ENCODE results near the gene CASP3. TPM values are rescaled to one million over a fixed set of nuclear protein-coding genes. Genes with fewer than 3 reads are reported as not detected.
A peak's percentile ranks its signal among the peaks of the same experiment; 100 is the strongest.
"Not testable (repeated sequence)": the region's sequence is repeated elsewhere in the genome, so short reads cannot be mapped to it uniquely, and the experiment has no call there.

The CASP3 gene
- total RNA-seq, 2 experiments from 2014 or later, result 27.5 to 27.9 TPM

DNA sequence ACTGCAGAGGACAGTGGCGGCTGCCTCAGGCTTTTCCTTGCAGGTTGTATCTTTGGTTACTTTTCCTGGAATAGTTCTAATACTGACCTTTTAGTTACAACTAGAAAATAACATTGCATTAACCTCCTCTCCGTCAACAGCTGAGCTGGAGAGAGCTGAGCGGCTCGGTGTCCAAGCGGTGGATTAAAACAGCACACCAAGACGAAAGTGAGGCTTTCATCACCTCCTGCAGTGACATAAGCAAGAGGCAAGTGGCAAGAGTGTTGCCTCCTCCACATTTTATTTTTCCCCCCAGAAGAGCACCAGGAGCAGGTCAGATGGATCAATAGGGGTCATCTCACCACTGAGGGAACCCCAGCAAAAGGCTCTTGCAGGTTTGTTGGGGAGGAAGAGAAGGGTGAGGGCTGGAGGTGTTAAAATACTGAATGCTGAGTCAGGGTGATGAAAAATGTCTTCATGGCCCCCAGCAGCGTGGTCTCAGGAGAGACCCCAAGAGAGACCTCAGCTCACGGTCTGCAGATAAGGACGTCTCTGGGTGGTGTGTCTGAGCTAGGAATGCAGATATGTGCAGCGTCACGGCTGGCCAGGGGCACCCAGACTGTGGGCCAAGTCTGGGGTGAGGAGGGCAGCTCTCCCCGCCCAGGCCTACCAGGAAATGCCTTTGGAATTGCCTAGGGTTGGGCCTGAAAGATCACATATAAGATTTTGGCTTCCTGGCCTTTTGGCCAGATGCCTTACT, 50.3 kb downstream of the CASP3 start:
- CTCF ChIA-PET, result no interaction called here
- Mint-ChIP-seq H3K9me3 (peaks cover 7% of the 10 kb centered on the region), H3K36me3 (ENCODE audit: low read depth) (peaks cover 2% of the 10 kb centered on the region), H3K27ac (no peak overlapping the region), H3K27me3 (ENCODE audit: low read depth) (no peaks in the 10 kb centered on the region), H3K4me1 (ENCODE audit: low read depth) (peaks cover 13% of the 10 kb centered on the region), H3K4me3 (no peak overlapping the region)
- intact Hi-C loops (cut with micrococcal nuclease), result no loop called here
- no peak for DNase-seq

- Mint-ChIP-seq H3K36me3 (ENCODE audit: low read depth) (no peaks in the 10 kb centered on the region), H3K27ac (peak overlapping the region; percentile 30), H3K4me1 (ENCODE audit: low read depth) (peaks cover 13% of the 10 kb centered on the region), H3K27me3 (ENCODE audit: low read depth) (no peaks in the 10 kb centered on the region), H3K4me3 (no peak overlapping the region), H3K9me3 (no peaks in the 10 kb centered on the region)
- intact Hi-C loops (cut with micrococcal nuclease), result no loop called here
- CTCF ChIA-PET, result interaction anchor here (0.7 kb wide), 2 partner anchors 12 to 29 kb away, joined by 4 to 5 read pairs; no protein-coding TSS in a partner anchor
- DNase-seq, result no peak
Observed at GRCh38 chr4:184596617-184597185, 52.5 kb downstream of the CASP3 start.

GRCh38 chr4:184596044-184596616, 53.1 kb downstream of the CASP3 start:
- no peak for DNase-seq
- Mint-ChIP-seq H3K4me1 (ENCODE audit: low read depth) (peaks cover 10% of the 10 kb centered on the region), H3K4me3 (no peak overlapping the region), H3K36me3 (ENCODE audit: low read depth) (no peaks in the 10 kb centered on the region), H3K27ac (no peak overlapping the region), H3K27me3 (ENCODE audit: low read depth) (no peaks in the 10 kb centered on the region), H3K9me3 (no peaks in the 10 kb centered on the region)
- CTCF ChIA-PET, result interaction anchor here (0.7 kb wide), 1 partner anchor 11 kb away, joined by 5 read pairs; no protein-coding TSS in a partner anchor
- intact Hi-C loops (cut with micrococcal nuclease), result no loop called here

GRCh38 chr4:184595430-184595829, 53.8 kb downstream of the CASP3 start:
- peaks cover 3% of the 10 kb centered on the region for H3K4me1 Mint-ChIP-seq (ENCODE audit: low read depth)
- no peaks in the 10 kb centered on the region for H3K27me3 Mint-ChIP-seq (ENCODE audit: low read depth)
- CTCF ChIA-PET, result interaction anchor here (0.6 kb wide), 1 partner anchor 29 kb away, joined by 3 read pairs; no protein-coding TSS in a partner anchor

DNA sequence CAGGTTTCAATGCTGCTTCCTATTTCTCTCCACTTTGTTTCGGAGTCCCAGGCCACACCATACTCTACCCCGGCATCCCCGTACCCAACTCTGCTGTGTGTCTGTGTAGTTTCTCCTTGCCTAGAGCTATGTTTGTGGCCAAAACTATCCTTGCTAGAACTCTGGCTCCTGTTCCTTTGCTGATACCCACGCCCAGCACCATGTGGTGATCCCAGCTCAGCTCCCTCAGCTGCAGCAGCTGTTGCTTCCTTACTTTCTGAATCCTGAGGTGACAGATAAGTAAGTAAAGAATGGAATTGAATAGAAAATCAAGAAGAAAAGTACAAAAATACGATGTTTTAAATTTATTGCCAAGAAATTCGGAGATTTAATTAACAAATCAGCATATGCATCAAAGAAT, 55.8 kb downstream of the CASP3 start:
- intact Hi-C loops (cut with micrococcal nuclease), result no loop called here
- no peaks in the 10 kb centered on the region for H3K27me3 Mint-ChIP-seq (ENCODE audit: low read depth)
- no peaks in the 10 kb centered on the region for H3K4me1 Mint-ChIP-seq (ENCODE audit: low read depth)
- H3K27ac Mint-ChIP-seq, result no peak overlapping the region
- H3K4me3 Mint-ChIP-seq, result no peak overlapping the region
- H3K9me3 Mint-ChIP-seq, result no peaks in the 10 kb centered on the region
- DNase-seq, result no peak
- CTCF ChIA-PET, result interaction anchor here (1.4 kb wide), 1 partner anchor 7 kb away, joined by 3 read pairs; no protein-coding TSS in a partner anchor
- no peaks in the 10 kb centered on the region for H3K36me3 Mint-ChIP-seq (ENCODE audit: low read depth)

More at GRCh38 chr4:184595430-184595829, 53.8 kb downstream of the CASP3 start:
- Mint-ChIP-seq H3K9me3 (no peaks in the 10 kb centered on the region), H3K27ac (no peak overlapping the region), H3K4me3 (no peak overlapping the region), H3K36me3 (ENCODE audit: low read depth) (no peaks in the 10 kb centered on the region)
- intact Hi-C loops (cut with micrococcal nuclease), result no loop called here
- no peak for DNase-seq

DNA sequence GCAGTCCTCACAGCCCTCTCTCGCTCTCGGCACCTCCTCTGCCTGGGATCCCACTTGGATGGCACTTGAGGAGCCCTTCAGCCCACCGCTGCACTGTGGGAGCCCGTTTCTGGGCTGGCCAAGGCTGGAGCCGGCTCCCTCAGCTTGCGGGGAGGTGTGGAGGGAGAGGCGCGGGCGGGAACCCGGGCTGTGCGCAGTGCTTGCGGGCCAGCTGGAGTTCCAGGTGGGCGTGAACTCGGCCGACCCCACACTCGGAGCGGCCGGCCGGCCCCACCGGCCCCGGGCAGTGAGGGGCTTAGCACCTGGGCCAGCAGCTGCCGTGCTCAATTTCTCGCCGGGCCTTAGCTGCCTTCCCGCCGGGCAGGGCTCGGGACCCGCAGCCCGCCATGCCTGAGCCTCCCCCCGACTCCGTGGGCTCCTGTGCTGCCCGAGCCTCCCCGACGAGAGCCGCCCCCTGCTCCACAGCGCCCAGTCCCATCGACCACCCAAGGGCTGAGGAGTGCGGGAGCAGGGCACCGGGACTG, 57.4 kb downstream of the CASP3 start:
- CTCF ChIA-PET; intact Hi-C loops (cut with micrococcal nuclease); H3K27me3 Mint-ChIP-seq (ENCODE audit: low read depth); H3K36me3 Mint-ChIP-seq (ENCODE audit: low read depth); H3K27ac Mint-ChIP-seq; H3K9me3 Mint-ChIP-seq; DNase-seq; H3K4me1 Mint-ChIP-seq (ENCODE audit: low read depth); H3K4me3 Mint-ChIP-seq: not testable (repeated sequence)

- no peaks in the 10 kb centered on the region for H3K4me1 Mint-ChIP-seq (ENCODE audit: low read depth)
- H3K9me3 Mint-ChIP-seq, result no peaks in the 10 kb centered on the region
- no peaks in the 10 kb centered on the region for H3K27me3 Mint-ChIP-seq (ENCODE audit: low read depth)
- H3K36me3 Mint-ChIP-seq (ENCODE audit: low read depth), result no peaks in the 10 kb centered on the region
- CTCF ChIA-PET, result no interaction called here
- DNase-seq, result no peak
- H3K27ac Mint-ChIP-seq, result no peak overlapping the region
- intact Hi-C loops (cut with micrococcal nuclease), result no loop called here
- no peak overlapping the region for H3K4me3 Mint-ChIP-seq
Observed at GRCh38 chr4:184591070-184591677, 58.1 kb downstream of the CASP3 start.

- intact Hi-C loops (cut with micrococcal nuclease), result no loop called here
- H3K27me3 Mint-ChIP-seq (ENCODE audit: low read depth), result no peaks in the 10 kb centered on the region
- no peak overlapping the region for H3K27ac Mint-ChIP-seq
- no peaks in the 10 kb centered on the region for H3K9me3 Mint-ChIP-seq
- H3K4me3 Mint-ChIP-seq, result no peak overlapping the region
- no peaks in the 10 kb centered on the region for H3K36me3 Mint-ChIP-seq (ENCODE audit: low read depth)
- H3K4me1 Mint-ChIP-seq (ENCODE audit: low read depth), result peaks cover 2% of the 10 kb centered on the region
- no peak for DNase-seq
- CTCF ChIA-PET, result no interaction called here
Observed at GRCh38 chr4:184590196-184590595, 59.1 kb downstream of the CASP3 start.

DNA sequence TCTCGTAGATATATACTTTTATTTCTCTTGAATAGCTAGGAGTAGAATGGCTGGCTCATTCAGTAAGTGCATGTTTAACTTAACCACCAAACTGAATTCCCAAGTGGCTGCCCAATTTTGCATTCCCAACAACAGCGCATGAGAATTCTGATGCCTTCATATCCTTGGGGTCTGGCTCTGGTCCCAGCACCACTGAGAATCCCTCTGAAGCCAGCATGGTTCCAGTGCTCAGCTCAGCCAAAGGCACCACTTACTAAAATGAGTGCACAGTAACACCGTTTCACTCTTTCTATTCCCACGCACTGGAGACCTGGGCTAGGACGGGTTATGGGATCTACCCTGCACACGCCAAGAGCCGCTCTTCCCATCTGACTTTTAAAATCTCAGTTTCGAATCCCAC, 60.4 kb downstream of the CASP3 start:
- intact Hi-C loops (cut with micrococcal nuclease), result no loop called here
- H3K27ac Mint-ChIP-seq, result no peak overlapping the region
- CTCF ChIA-PET, result interaction anchor here (1.4 kb wide), 1 partner anchor 13 kb away, joined by 3 read pairs; no protein-coding TSS in a partner anchor

DNA sequence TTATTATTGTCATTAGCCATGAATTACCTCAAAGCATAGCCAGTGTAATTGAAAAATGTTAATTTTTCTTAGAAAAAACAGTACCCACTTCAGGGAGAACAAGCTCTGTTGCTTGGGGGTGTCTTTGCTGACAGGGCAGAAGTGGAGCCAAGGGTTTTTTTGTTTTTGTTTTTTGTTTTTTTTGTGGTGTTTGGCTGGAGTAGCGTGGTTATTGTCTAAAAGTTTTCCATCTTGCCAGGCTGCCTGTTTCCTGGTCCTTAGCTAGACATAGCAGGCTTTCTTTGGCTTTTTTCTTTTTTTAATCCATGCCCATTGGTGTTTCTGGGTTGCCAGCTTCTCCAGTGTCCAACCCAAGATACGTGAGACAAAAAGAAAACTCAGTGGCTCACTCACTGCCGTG, 61.5 kb downstream of the CASP3 start:
- no peak overlapping the region for H3K4me3 Mint-ChIP-seq
- CTCF ChIA-PET, result interaction anchor here (1.4 kb wide), 1 partner anchor 12 kb away, joined by 3 read pairs; no protein-coding TSS in a partner anchor
- no peaks in the 10 kb centered on the region for H3K36me3 Mint-ChIP-seq (ENCODE audit: low read depth)
- intact Hi-C loops (cut with micrococcal nuclease), result no loop called here
- peaks cover 25% of the 10 kb centered on the region for H3K4me1 Mint-ChIP-seq (ENCODE audit: low read depth)
- no peaks in the 10 kb centered on the region for H3K27me3 Mint-ChIP-seq (ENCODE audit: low read depth)
- no peak overlapping the region for H3K27ac Mint-ChIP-seq
- no peaks in the 10 kb centered on the region for H3K9me3 Mint-ChIP-seq
- DNase-seq, result no peak

More for the DNA sequence above, 60.4 kb downstream of the CASP3 start:
- Mint-ChIP-seq H3K36me3 (ENCODE audit: low read depth) (no peaks in the 10 kb centered on the region), H3K27me3 (ENCODE audit: low read depth) (no peaks in the 10 kb centered on the region), H3K4me3 (no peak overlapping the region), H3K9me3 (no peaks in the 10 kb centered on the region), H3K4me1 (ENCODE audit: low read depth) (peaks cover 15% of the 10 kb centered on the region)
- no peak for DNase-seq

DNA sequence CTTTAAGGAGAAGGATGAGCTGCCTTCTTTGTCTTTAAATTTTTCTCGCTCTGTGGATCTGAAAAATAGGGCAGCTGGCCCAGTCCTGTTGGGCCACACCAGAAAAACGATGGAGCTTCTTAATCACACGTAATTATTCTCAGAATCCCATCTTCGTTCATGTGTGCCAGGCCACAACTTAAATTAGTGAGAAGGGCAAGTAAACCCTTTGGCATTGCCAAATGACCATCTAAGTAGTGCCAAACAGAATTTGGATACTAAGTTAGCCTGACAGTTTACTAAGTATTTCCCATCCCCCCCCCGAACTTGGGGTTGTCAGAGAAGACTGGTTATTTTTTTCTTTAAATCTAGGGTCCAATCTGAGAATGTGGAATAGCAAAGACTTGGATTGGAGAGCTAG, 62.0 kb downstream of the CASP3 start:
- H3K9me3 Mint-ChIP-seq, result no peaks in the 10 kb centered on the region
- peaks cover 25% of the 10 kb centered on the region for H3K4me1 Mint-ChIP-seq (ENCODE audit: low read depth)
- no peak for DNase-seq
- CTCF ChIA-PET, result interaction anchor here (1.4 kb wide), 1 partner anchor 12 kb away, joined by 3 read pairs; no protein-coding TSS in a partner anchor
- H3K27ac Mint-ChIP-seq, result peak overlapping the region; percentile 9
- H3K27me3 Mint-ChIP-seq (ENCODE audit: low read depth), result no peaks in the 10 kb centered on the region
- intact Hi-C loops (cut with micrococcal nuclease), result no loop called here
- no peak overlapping the region for H3K4me3 Mint-ChIP-seq
- no peaks in the 10 kb centered on the region for H3K36me3 Mint-ChIP-seq (ENCODE audit: low read depth)

All from activated naive CD4-positive, alpha-beta T cell treated with anti-CD3 and anti-CD28 coated beads for 36 hours (primary cell).